ENCODE data around the gene MRPL1. TPM values are rescaled to one million over a fixed set of nuclear protein-coding genes. Genes with fewer than 3 reads are reported as not detected.
"Not testable (repeated sequence)": the region's sequence is repeated elsewhere in the genome, so short reads cannot be mapped to it uniquely, and the experiment has no call there.

Gene MRPL1
- total RNA-seq, 1 experiment from 2014 or later = 18.3 TPM

DNA sequence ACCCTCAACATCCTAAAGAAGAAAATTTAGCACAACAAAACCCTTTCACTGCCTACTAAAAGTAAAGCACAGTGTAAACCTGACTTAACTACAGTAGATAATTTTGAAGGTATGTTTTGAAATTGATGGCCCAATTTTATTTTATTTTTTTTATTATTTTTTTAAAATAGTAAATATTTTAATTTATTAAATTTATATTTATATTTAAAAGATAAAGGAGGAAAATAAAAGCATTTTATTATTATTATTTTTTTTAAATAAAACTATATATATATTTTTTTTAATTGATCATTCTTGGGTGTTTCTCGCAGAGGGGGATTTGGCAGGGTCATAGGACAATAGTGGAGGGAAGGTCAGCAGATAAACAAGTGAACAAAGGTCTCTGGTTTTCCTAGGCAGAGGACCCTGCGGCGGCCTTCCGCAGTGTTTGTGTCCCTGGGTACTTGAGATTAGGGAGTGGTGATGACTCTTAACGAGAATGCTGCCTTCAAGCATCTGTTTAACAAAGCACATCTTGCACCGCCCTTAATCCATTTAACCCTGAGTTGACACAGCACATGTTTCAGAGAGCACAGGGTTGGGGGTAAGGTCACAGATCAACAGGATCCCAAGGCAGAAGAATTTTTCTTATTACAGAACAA, 120.4 kb downstream of the MRPL1 start:
- H3K36me3 ChIP-seq (ENCODE audit: control insufficient read depth, insufficient read depth, low read length); H3K27me3 ChIP-seq (ENCODE audit: control insufficient read depth, insufficient read depth, low read length); CTCF ChIA-PET; BruUV-seq (replicated peaks); H3K4me1 ChIP-seq (ENCODE audit: control insufficient read depth, insufficient read depth, low read length); H3K9me3 ChIP-seq (ENCODE audit: control insufficient read depth, insufficient read depth, low read depth, low read length); intact Hi-C loops (cut with micrococcal nuclease; ENCODE audit: unreplicated experiment); in situ Hi-C loops (cut with HindIII; ENCODE audit: low pct_unique_long_range_greater_than_20kb, low sequenced_read_pairs); DNase-seq (ENCODE audit: low read depth, low spot score); H3K4me3 ChIP-seq (ENCODE audit: low read depth in 2 of 2, low read length in 2 of 2); POLR2A ChIA-PET; ATAC-seq; H3K27ac ChIP-seq (ENCODE audit: low read length): not testable (repeated sequence)

DNA sequence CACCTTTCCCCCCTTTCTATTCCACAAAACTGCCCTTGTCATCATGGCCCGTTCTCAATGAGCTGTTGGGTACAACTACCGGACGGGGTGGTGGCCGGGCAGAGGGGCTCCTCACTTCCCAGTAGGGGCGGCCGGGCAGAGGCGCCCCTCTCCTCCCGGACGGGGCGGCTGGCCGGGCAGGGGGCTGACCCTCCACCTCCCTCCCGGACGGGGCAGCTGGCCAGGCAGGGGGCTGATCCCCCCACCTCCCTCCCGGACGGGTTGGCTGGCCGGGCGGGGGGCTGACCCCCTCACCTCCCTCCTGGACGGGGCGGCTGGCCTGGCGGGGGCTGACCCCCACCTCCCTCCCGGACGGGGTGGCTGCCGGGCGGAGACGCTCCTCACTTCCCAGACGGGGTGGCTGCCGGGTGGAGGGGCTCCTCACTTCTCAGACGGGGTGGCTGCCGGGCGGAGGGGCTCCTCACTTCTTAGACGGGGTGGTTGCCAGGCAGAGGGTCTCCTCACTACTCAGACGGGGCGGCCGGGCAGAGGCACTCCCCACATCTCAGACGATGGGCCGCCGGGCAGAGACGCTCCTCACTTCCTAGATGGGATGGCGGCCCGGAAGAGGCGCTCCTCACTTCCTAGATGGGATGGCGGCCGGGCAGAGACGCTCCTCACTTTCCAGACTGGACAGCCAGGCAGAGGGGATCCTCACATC, 121.1 kb downstream of the MRPL1 start:
- ATAC-seq; CTCF ChIA-PET; POLR2A ChIA-PET; in situ Hi-C loops (cut with HindIII; ENCODE audit: low pct_unique_long_range_greater_than_20kb, low sequenced_read_pairs); H3K4me1 ChIP-seq (ENCODE audit: control insufficient read depth, insufficient read depth, low read length); H3K27me3 ChIP-seq (ENCODE audit: control insufficient read depth, insufficient read depth, low read length); DNase-seq (ENCODE audit: low read depth, low spot score); H3K9me3 ChIP-seq (ENCODE audit: control insufficient read depth, insufficient read depth, low read depth, low read length); intact Hi-C loops (cut with micrococcal nuclease; ENCODE audit: unreplicated experiment); BruUV-seq (replicated peaks); H3K27ac ChIP-seq (ENCODE audit: low read length); H3K4me3 ChIP-seq (ENCODE audit: low read depth in 2 of 2, low read length in 2 of 2); H3K36me3 ChIP-seq (ENCODE audit: control insufficient read depth, insufficient read depth, low read length): not testable (repeated sequence)

DNA sequence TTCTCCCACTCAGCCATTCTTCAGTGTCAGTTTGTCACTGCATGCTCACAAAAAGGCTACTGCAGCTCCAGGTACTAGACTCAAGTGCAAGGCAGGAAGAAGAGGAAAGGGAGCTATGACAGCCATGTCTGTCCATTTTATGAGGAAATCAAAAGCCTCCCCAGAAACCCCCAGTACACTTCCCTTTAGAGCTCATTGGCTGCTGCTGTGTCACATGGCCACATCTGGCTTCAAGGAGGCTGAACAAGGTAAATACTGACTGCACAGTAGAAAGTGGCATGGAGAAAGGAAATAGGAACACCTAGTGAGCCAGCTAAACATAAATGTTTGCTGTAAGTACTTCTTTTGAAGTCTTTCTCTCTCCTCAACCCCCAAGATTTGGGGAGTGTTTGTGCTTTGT, 127.3 kb downstream of the MRPL1 start:
- Histone ChIP-seq H3K27ac (ENCODE audit: low read length) (no peak overlapping the region), H3K36me3 (ENCODE audit: control insufficient read depth, insufficient read depth, low read length) (no peaks in the 10 kb centered on the region), H3K27me3 (ENCODE audit: control insufficient read depth, insufficient read depth, low read length) (no peaks in the 10 kb centered on the region), H3K4me3 (ENCODE audit: low read depth in 2 of 2, low read length in 2 of 2) (no peak overlapping the region), H3K4me1 (ENCODE audit: control insufficient read depth, insufficient read depth, low read length) (no peaks in the 10 kb centered on the region), H3K9me3 (ENCODE audit: control insufficient read depth, insufficient read depth, low read depth, low read length) (no peaks in the 10 kb centered on the region)
- ATAC-seq (no peak), DNase-seq (ENCODE audit: low read depth, low spot score) (no peak)
- in situ Hi-C loops (cut with HindIII; ENCODE audit: low pct_unique_long_range_greater_than_20kb, low sequenced_read_pairs) = no loop called here
- CTCF ChIA-PET = no interaction called here
- no TSS peak for BruUV-seq (replicated peaks)
- intact Hi-C loops (cut with micrococcal nuclease; ENCODE audit: unreplicated experiment) = no loop called here
- TF ChIP-seq, protein P1, sequence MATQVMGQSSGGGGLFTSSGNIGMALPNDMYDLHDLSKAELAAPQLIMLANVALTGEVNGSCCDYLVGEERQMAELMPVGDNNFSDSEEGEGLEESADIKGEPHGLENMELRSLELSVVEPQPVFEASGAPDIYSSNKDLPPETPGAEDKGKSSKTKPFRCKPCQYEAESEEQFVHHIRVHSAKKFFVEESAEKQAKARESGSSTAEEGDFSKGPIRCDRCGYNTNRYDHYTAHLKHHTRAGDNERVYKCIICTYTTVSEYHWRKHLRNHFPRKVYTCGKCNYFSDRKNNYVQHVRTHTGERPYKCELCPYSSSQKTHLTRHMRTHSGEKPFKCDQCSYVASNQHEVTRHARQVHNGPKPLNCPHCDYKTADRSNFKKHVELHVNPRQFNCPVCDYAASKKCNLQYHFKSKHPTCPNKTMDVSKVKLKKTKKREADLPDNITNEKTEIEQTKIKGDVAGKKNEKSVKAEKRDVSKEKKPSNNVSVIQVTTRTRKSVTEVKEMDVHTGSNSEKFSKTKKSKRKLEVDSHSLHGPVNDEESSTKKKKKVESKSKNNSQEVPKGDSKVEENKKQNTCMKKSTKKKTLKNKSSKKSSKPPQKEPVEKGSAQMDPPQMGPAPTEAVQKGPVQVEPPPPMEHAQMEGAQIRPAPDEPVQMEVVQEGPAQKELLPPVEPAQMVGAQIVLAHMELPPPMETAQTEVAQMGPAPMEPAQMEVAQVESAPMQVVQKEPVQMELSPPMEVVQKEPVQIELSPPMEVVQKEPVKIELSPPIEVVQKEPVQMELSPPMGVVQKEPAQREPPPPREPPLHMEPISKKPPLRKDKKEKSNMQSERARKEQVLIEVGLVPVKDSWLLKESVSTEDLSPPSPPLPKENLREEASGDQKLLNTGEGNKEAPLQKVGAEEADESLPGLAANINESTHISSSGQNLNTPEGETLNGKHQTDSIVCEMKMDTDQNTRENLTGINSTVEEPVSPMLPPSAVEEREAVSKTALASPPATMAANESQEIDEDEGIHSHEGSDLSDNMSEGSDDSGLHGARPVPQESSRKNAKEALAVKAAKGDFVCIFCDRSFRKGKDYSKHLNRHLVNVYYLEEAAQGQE (IDR thresholded peaks at IDR 0.05; ENCODE audit: insufficient read depth in 1 of 2, low read depth in 2 of 2, low read length in 1 of 2) = no peak
- TF ChIP-seq, protein P2, sequence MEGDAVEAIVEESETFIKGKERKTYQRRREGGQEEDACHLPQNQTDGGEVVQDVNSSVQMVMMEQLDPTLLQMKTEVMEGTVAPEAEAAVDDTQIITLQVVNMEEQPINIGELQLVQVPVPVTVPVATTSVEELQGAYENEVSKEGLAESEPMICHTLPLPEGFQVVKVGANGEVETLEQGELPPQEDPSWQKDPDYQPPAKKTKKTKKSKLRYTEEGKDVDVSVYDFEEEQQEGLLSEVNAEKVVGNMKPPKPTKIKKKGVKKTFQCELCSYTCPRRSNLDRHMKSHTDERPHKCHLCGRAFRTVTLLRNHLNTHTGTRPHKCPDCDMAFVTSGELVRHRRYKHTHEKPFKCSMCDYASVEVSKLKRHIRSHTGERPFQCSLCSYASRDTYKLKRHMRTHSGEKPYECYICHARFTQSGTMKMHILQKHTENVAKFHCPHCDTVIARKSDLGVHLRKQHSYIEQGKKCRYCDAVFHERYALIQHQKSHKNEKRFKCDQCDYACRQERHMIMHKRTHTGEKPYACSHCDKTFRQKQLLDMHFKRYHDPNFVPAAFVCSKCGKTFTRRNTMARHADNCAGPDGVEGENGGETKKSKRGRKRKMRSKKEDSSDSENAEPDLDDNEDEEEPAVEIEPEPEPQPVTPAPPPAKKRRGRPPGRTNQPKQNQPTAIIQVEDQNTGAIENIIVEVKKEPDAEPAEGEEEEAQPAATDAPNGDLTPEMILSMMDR (IDR thresholded peaks at IDR 0.05) = no peak
- no peak for TF ChIP-seq SIN3A (IDR thresholded peaks at IDR 0.05; ENCODE audit: borderline replicate concordance, insufficient read depth, low read depth, low read length)
- TF ChIP-seq POLR2AphosphoS5 (IDR thresholded peaks at IDR 0.05; ENCODE audit: low read depth, low read length) = no peak
- TF ChIP-seq TCF7L2 (IDR thresholded peaks at IDR 0.05; ENCODE audit: low read depth, low read length) = no peak
- POLR2A ChIA-PET = no interaction called here

Measured in Panc1 (cell line).